ENCODE data around the gene GREM2. TPM values are rescaled to one million over a fixed set of nuclear protein-coding genes. Genes with fewer than 3 reads are reported as not detected.

Gene GREM2
- total RNA-seq, 1 donor from 2014 or later = not detected

DNA sequence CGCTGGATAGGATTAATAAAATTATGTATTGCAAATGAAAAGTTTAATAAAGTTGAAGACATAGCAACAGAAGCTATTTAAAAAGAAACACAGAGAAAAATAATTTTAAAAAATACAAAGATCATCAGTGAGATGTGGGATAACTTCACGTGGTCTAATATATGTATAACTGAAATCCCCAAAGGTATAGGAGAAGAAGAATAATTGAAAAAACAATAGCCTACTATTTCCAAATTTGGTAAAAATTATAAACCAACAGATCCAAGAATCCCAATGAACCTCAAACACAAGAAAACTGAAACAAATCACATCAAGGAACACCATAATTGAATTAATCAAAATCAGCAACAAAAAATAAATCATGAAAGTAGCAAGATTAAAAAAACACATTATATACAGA lies 44.9 kb downstream of the GREM2 start:
- Mint-ChIP-seq H3K4me1 (ENCODE audit: unreplicated experiment) (no peaks in the 10 kb centered on the region), H3K27me3 (ENCODE audit: unreplicated experiment) (peaks cover 26% of the 10 kb centered on the region), H3K36me3 (ENCODE audit: unreplicated experiment) (peaks cover 2% of the 10 kb centered on the region), H3K27ac (ENCODE audit: unreplicated experiment) (no peak overlapping the region), H3K4me3 (ENCODE audit: unreplicated experiment) (no peak overlapping the region), H3K9me3 (ENCODE audit: unreplicated experiment) (peaks cover 6% of the 10 kb centered on the region)
- DNase-seq (ENCODE audit: extremely low spot score, unreplicated experiment) = no peak
- TF ChIP-seq, protein P1, sequence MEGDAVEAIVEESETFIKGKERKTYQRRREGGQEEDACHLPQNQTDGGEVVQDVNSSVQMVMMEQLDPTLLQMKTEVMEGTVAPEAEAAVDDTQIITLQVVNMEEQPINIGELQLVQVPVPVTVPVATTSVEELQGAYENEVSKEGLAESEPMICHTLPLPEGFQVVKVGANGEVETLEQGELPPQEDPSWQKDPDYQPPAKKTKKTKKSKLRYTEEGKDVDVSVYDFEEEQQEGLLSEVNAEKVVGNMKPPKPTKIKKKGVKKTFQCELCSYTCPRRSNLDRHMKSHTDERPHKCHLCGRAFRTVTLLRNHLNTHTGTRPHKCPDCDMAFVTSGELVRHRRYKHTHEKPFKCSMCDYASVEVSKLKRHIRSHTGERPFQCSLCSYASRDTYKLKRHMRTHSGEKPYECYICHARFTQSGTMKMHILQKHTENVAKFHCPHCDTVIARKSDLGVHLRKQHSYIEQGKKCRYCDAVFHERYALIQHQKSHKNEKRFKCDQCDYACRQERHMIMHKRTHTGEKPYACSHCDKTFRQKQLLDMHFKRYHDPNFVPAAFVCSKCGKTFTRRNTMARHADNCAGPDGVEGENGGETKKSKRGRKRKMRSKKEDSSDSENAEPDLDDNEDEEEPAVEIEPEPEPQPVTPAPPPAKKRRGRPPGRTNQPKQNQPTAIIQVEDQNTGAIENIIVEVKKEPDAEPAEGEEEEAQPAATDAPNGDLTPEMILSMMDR (IDR thresholded peaks at IDR 0.05) = no peak

DNA sequence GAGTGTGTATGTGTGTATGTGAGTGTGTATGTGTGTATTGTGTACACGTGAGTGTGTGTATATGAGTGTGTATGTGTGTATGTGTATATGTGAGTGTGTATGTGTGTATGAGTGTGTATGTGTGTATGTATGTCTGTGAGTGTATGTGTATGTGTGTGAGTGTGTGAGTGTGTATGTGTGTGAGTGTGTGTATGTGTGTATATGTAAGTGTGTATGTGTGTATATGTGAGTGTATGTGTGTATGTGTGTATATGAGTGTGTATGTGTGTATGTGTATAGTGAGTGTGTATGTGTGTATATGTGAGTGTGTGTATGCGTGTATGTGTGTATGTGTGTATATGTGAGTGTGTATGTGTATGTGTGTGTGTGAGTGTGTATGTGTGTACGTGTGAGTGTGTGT lies 49.2 kb downstream of the GREM2 start:
- Mint-ChIP-seq H3K4me1 (ENCODE audit: unreplicated experiment) (no peaks in the 10 kb centered on the region), H3K27ac (ENCODE audit: unreplicated experiment) (no peak overlapping the region), H3K27me3 (ENCODE audit: unreplicated experiment) (peaks cover 20% of the 10 kb centered on the region), H3K36me3 (ENCODE audit: unreplicated experiment) (peaks cover 2% of the 10 kb centered on the region), H3K4me3 (ENCODE audit: unreplicated experiment) (no peak overlapping the region), H3K9me3 (ENCODE audit: unreplicated experiment) (peaks cover 6% of the 10 kb centered on the region)
- TF ChIP-seq, protein P1 (IDR thresholded peaks at IDR 0.05) = no peak
- DNase-seq (ENCODE audit: extremely low spot score, unreplicated experiment) = no peak

DNA sequence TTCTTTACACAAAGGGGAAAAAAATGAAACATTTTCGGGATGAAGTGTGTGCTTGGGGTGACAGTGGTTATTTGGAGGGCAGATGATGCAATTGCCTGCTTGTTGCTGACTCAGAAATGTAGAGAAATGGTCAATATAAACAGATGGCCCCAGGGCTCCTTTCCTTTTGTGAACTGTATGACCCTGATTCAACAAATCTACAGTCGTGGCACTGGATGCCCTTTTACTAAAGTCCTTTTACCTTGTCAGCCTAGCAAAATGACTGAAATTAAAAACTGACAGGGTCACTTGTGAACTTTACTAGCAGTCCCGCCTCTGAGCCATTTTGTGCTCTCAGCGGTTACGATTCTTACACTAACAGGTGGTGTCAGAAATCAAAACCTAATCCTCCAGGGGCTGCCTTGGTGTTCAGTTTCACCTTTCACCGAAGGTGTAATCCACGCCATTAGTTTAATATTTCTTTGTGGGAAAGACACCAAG lies 49.8 kb downstream of the GREM2 start:
- peaks cover 2% of the 10 kb centered on the region for H3K36me3 Mint-ChIP-seq (ENCODE audit: unreplicated experiment)
- H3K27ac Mint-ChIP-seq (ENCODE audit: unreplicated experiment) = no peak overlapping the region
- no peaks in the 10 kb centered on the region for H3K4me1 Mint-ChIP-seq (ENCODE audit: unreplicated experiment)
- TF ChIP-seq, protein P1 (IDR thresholded peaks at IDR 0.05) = no peak
- H3K27me3 Mint-ChIP-seq (ENCODE audit: unreplicated experiment) = peaks cover 19% of the 10 kb centered on the region
- DNase-seq (ENCODE audit: extremely low spot score, unreplicated experiment) = no peak
- no peak overlapping the region for H3K4me3 Mint-ChIP-seq (ENCODE audit: unreplicated experiment)
- H3K9me3 Mint-ChIP-seq (ENCODE audit: unreplicated experiment) = peaks cover 3% of the 10 kb centered on the region

DNA sequence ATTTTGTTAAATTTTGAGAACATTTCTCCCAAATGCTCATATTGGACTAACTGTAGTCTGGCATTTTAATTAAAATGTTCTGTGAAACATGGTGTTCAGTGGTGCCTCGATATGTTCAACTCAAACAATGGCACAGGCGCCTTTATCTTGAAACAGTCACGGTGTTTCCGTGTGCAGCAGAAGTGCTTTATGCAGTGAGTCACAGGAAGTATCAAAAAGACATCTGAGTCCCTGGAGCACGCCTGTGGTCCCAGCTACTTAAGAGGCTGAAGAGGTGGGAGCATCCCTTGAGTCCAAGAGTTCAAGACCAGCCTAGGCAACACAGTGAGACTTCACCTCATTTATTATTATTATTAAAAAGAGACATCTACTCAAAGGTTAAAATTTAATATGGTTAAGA lies 52.2 kb downstream of the GREM2 start:
- DNase-seq (ENCODE audit: extremely low spot score, unreplicated experiment) = no peak
- Mint-ChIP-seq H3K27ac (ENCODE audit: unreplicated experiment) (no peak overlapping the region), H3K4me1 (ENCODE audit: unreplicated experiment) (peaks cover 9% of the 10 kb centered on the region), H3K4me3 (ENCODE audit: unreplicated experiment) (no peak overlapping the region), H3K9me3 (ENCODE audit: unreplicated experiment) (no peaks in the 10 kb centered on the region), H3K27me3 (ENCODE audit: unreplicated experiment) (peaks cover 3% of the 10 kb centered on the region), H3K36me3 (ENCODE audit: unreplicated experiment) (no peaks in the 10 kb centered on the region)
- TF ChIP-seq, protein P1 (IDR thresholded peaks at IDR 0.05) = no peak

DNA sequence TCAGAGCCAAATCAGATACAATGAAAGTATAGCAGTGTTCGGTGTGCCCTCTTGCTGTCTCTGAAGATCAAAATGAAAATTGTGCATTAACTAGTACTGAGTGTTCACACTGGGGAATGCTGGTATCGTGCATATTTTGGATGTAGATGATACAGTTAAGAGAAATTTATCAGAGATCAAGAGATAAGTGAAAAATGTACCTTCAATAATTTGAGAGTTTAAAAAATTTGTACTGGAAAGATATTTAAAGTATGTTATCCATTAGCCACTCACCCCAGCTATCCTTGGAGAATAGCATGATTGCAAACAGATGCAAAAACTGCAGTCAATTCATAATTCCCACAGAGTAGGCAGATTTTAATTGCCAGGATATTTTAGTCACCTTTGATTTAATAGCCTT lies 56.4 kb downstream of the GREM2 start:
- Mint-ChIP-seq H3K4me1 (ENCODE audit: unreplicated experiment) (peaks cover 9% of the 10 kb centered on the region), H3K27me3 (ENCODE audit: unreplicated experiment) (peaks cover 17% of the 10 kb centered on the region), H3K4me3 (ENCODE audit: unreplicated experiment) (no peak overlapping the region), H3K36me3 (ENCODE audit: unreplicated experiment) (no peaks in the 10 kb centered on the region), H3K27ac (ENCODE audit: unreplicated experiment) (no peak overlapping the region), H3K9me3 (ENCODE audit: unreplicated experiment) (no peaks in the 10 kb centered on the region)
- DNase-seq (ENCODE audit: extremely low spot score, unreplicated experiment) = no peak
- TF ChIP-seq, protein P1 (IDR thresholded peaks at IDR 0.05) = no peak
